Body of pancreas (tissue), 4 donors: ENCODE data around the gene HASPIN.

Experiments
- POLR2A ChIP-seq, 3 donors: fragments of 450-650 bp; IDR thresholded peaks; one replicate each; pipeline ENCODE4 v1.6.1; 2016; ENCODE audit warnings: antibody characterized with exemption in 3 of 3, mild to moderate bottlenecking in 2 of 3
- TF ChIP-seq, protein P1 (sequence below), 7 experiments: fragments of 450-650 bp in 4 of 7; fragments of 200-600 bp in 3 of 7; sonication (generic) in 3 of 7; IDR thresholded peaks; one replicate each; pipeline ENCODE4 v1.5.1; 2016 to 2019; ENCODE audit warnings: antibody characterized with exemption in 7 of 7

DNA sequence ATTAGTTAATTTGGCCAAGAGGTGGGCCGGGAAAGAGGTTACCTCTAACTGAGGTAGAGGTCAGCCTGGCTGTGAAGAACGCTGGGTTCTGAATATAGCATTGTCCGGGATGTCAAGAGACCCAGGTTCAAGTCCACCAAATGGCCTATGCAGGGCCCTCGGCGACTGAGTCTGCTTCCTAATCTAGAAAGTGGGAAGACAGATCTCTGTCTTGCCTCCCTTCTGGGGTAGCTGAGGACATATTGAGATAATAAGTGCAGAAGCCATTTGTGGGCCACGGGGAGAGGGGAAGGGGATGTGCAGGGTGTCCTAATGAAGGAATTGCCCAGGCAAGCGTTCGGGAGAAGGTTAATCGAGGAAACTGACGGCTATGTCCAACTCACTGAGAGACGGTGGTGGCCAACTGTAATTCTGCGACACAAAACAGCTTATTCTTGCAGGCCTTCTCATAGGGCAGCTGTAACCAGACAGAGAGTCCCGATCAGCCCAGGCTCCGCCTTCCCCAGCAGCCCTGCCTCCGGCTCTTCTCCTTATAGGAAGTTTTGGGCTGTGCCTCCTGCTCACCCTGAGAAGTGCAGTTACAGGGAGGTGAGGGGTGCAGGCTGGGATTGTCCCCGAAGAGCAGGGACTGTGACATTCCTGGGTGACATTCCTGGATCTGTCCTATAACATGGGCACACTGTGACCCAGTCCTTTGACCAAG lies 15.9 kb downstream of the HASPIN start:
- TF ChIP-seq, protein P1, sequence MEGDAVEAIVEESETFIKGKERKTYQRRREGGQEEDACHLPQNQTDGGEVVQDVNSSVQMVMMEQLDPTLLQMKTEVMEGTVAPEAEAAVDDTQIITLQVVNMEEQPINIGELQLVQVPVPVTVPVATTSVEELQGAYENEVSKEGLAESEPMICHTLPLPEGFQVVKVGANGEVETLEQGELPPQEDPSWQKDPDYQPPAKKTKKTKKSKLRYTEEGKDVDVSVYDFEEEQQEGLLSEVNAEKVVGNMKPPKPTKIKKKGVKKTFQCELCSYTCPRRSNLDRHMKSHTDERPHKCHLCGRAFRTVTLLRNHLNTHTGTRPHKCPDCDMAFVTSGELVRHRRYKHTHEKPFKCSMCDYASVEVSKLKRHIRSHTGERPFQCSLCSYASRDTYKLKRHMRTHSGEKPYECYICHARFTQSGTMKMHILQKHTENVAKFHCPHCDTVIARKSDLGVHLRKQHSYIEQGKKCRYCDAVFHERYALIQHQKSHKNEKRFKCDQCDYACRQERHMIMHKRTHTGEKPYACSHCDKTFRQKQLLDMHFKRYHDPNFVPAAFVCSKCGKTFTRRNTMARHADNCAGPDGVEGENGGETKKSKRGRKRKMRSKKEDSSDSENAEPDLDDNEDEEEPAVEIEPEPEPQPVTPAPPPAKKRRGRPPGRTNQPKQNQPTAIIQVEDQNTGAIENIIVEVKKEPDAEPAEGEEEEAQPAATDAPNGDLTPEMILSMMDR (IDR thresholded peaks at IDR 0.05), result no peak
- TF ChIP-seq POLR2A (IDR thresholded peaks at IDR 0.05), result no peak
